ENCODE data around the gene RAD23A. TPM values are rescaled to one million over a fixed set of nuclear protein-coding genes. Genes with fewer than 3 reads are reported as not detected.

The RAD23A gene
- total and polyA plus RNA-seq, 2 donors (not counting 3 experiments of a cell fraction or from before 2014, with no cell fraction given), result 66.9 to 102 TPM

DNA sequence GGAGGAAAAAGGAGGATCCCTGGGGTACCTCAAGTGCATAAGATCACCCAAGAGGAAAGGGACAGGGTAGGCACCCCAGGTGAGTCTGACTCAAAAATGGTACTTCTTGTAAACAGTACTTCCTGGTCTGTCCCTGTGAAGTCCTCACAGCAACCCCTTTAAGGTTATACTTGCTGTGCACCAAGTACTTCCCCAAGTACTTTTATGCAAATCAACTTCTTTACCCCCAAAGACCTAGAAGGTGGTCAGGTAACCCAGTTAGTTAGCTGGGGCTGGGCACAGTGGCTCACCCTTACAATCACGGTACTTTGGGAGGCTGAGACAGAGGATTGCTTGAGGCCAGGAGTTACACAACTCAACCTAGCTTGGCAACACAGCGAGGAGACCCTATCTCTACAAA, 4.8 kb upstream of the RAD23A start:
- H2AFZ ChIP-seq (ENCODE audit: low read depth, low read length), result no peak overlapping the region
- H3K9me1 ChIP-seq (replicated peaks; ENCODE audit: control insufficient read depth, extremely low read depth, insufficient read depth, low read length), result no peaks in the 10 kb centered on the region
- peak overlapping the region; percentile 95 for H3K9ac ChIP-seq (replicated peaks; ENCODE audit: extremely low read depth, insufficient read depth, low read length)
- TF ChIP-seq, protein P1, sequence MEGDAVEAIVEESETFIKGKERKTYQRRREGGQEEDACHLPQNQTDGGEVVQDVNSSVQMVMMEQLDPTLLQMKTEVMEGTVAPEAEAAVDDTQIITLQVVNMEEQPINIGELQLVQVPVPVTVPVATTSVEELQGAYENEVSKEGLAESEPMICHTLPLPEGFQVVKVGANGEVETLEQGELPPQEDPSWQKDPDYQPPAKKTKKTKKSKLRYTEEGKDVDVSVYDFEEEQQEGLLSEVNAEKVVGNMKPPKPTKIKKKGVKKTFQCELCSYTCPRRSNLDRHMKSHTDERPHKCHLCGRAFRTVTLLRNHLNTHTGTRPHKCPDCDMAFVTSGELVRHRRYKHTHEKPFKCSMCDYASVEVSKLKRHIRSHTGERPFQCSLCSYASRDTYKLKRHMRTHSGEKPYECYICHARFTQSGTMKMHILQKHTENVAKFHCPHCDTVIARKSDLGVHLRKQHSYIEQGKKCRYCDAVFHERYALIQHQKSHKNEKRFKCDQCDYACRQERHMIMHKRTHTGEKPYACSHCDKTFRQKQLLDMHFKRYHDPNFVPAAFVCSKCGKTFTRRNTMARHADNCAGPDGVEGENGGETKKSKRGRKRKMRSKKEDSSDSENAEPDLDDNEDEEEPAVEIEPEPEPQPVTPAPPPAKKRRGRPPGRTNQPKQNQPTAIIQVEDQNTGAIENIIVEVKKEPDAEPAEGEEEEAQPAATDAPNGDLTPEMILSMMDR (IDR thresholded peaks at IDR 0.05; ENCODE audit: extremely low read depth in 1 of 2, insufficient read depth in 1 of 2, low read depth in 1 of 2, low read length in 2 of 2), result no peak
- ChIA-PET CTCF (no interaction called here), POLR2A (no interaction called here)
- peaks cover 25% of the 10 kb centered on the region for H3K4me1 ChIP-seq (ENCODE audit: control insufficient read depth, extremely low read depth, insufficient read depth, low read length)
- DNase-seq (ENCODE audit: low read depth, low spot score), result no peak
- peaks cover 42% of the 10 kb centered on the region for H3K79me2 ChIP-seq (ENCODE audit: control insufficient read depth, insufficient read depth, low read length)
- H3K27ac ChIP-seq (ENCODE audit: insufficient read depth, low read depth, low read length), result no peak overlapping the region
- H3K4me3 ChIP-seq (replicated peaks in 1 of 3; ENCODE audit: insufficient read depth in 1 of 3, low read depth in 1 of 3, low read length in 3 of 3), result peak overlapping the region in 2 of 3 experiments; percentile 93 to 98
- dilution Hi-C loops (cut with MboI; ENCODE audit: extremely low pct_ligation_motif_present, low sequenced_read_pairs), result no loop called here
- H4K20me1 ChIP-seq (replicated peaks; ENCODE audit: control insufficient read depth, extremely low read depth, insufficient read depth, low read length), result no peaks in the 10 kb centered on the region
- peaks cover 23 to 43% of the 10 kb centered on the region in 2 experiments for H3K36me3 ChIP-seq (ENCODE audit: control insufficient read depth in 2 of 2, extremely low read depth in 1 of 2, insufficient read depth in 2 of 2, low read length in 2 of 2)
- H3K4me2 ChIP-seq (ENCODE audit: insufficient read depth, low read length), result peak overlapping the region; percentile 64
- intact Hi-C loops (cut with micrococcal nuclease), result no loop called here
- H3K27me3 ChIP-seq (ENCODE audit: control insufficient read depth in 2 of 2, insufficient read depth in 2 of 2, low read length in 2 of 2), result no peaks in the 10 kb centered on the region
- BruUV-seq (replicated peaks), result no TSS peak
- no peaks in the 10 kb centered on the region for H3K9me3 ChIP-seq (replicated peaks; ENCODE audit: control insufficient read depth, insufficient read depth, low read length)
- no peak for FAIRE-seq

DNA sequence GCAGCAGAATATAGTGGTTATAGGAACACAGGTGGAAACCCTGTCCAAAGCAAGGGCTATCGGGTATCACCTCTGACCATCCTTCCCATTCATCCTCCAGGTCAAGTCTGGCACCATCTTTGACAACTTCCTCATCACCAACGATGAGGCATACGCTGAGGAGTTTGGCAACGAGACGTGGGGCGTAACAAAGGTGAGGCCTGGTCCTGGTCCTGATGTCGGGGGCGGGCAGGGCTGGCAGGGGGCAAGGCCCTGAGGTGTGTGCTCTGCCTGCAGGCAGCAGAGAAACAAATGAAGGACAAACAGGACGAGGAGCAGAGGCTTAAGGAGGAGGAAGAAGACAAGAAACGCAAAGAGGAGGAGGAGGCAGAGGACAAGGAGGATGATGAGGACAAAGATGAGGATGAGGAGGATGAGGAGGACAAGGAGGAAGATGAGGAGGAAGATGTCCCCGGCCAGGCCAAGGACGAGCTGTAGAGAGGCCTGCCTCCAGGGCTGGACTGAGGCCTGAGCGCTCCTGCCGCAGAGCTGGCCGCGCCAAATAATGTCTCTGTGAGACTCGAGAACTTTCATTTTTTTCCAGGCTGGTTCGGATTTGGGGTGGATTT, 2.1 kb upstream of the RAD23A start:
- Histone ChIP-seq H3K27me3 (ENCODE audit: control insufficient read depth in 2 of 2, insufficient read depth in 2 of 2, low read length in 2 of 2) (no peaks in the 10 kb centered on the region), H3K4me3 (replicated peaks in 1 of 3; ENCODE audit: insufficient read depth in 1 of 3, low read depth in 1 of 3, low read length in 3 of 3) (no peak overlapping the region), H2AFZ (ENCODE audit: low read depth, low read length) (no peak overlapping the region), H3K4me2 (ENCODE audit: insufficient read depth, low read length) (no peak overlapping the region), H3K79me2 (ENCODE audit: control insufficient read depth, insufficient read depth, low read length) (peaks cover 64% of the 10 kb centered on the region), H3K9ac (replicated peaks; ENCODE audit: extremely low read depth, insufficient read depth, low read length) (no peak overlapping the region), H3K36me3 (ENCODE audit: control insufficient read depth in 2 of 2, extremely low read depth in 1 of 2, insufficient read depth in 2 of 2, low read length in 2 of 2) (peaks cover 25 to 55% of the 10 kb centered on the region in 2 experiments), H3K9me1 (replicated peaks; ENCODE audit: control insufficient read depth, extremely low read depth, insufficient read depth, low read length) (no peaks in the 10 kb centered on the region), H3K27ac (ENCODE audit: insufficient read depth, low read depth, low read length) (no peak overlapping the region), H4K20me1 (replicated peaks; ENCODE audit: control insufficient read depth, extremely low read depth, insufficient read depth, low read length) (no peaks in the 10 kb centered on the region), H3K4me1 (ENCODE audit: control insufficient read depth, extremely low read depth, insufficient read depth, low read length) (peaks cover 27% of the 10 kb centered on the region), H3K9me3 (replicated peaks; ENCODE audit: control insufficient read depth, insufficient read depth, low read length) (no peaks in the 10 kb centered on the region)
- no peak for TF ChIP-seq FOS (IDR thresholded peaks at IDR 0.05; ENCODE audit: borderline replicate concordance, insufficient read depth, low read length)
- TF ChIP-seq, protein P2, sequence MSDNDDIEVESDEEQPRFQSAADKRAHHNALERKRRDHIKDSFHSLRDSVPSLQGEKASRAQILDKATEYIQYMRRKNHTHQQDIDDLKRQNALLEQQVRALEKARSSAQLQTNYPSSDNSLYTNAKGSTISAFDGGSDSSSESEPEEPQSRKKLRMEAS (IDR thresholded peaks at IDR 0.05; ENCODE audit: insufficient read depth, insufficient read length), result no peak
- TF ChIP-seq GATA2 (IDR thresholded peaks at IDR 0.05; ENCODE audit: insufficient read depth, insufficient read length, low read depth, low read length), result no peak
- no peak for TF ChIP-seq POLR2AphosphoS5 (IDR thresholded peaks at IDR 0.05; ENCODE audit: insufficient read depth, low read depth, low read length)
- no peak for TF ChIP-seq MYC (IDR thresholded peaks at IDR 0.05; ENCODE audit: low read depth, low read length)
- TF ChIP-seq JUN (IDR thresholded peaks at IDR 0.05; ENCODE audit: borderline replicate concordance, insufficient read depth, insufficient read length, low read depth), result no peak
- TF ChIP-seq, protein P1 (IDR thresholded peaks at IDR 0.05; ENCODE audit: extremely low read depth in 1 of 2, insufficient read depth in 1 of 2, low read depth in 1 of 2, low read length in 2 of 2), result no peak
- no peak for TF ChIP-seq EZH2 (IDR thresholded peaks at IDR 0.05; ENCODE audit: borderline replicate concordance, low read depth, low read length, severe bottlenecking)
- no peak for TF ChIP-seq POLR2A (IDR thresholded peaks at IDR 0.05; ENCODE audit: low read depth, low read length)
- POLR2A ChIA-PET, result interaction anchor here (0.7 kb wide), 2 partner anchors 13 to 22 kb away, joined by 3 to 7 read pairs; no protein-coding TSS in a partner anchor
- FAIRE-seq (no peak), DNase-seq (ENCODE audit: low read depth, low spot score) (no peak)
- CTCF ChIA-PET, result no interaction called here
- intact Hi-C loops (cut with micrococcal nuclease) (no loop called here), dilution Hi-C loops (cut with MboI; ENCODE audit: extremely low pct_ligation_motif_present, low sequenced_read_pairs) (no loop called here)
- BruUV-seq (replicated peaks), result no TSS peak
